Measurements from ENCODE around the gene SLC25A26.

Gene SLC25A26

GRCh38 chr3:66398228-66399025 lies 177.6 kb downstream of the SLC25A26 start:
- peak in 1 of 2 donors; percentile 16 for DNase-seq (ENCODE audit: low read depth in 2 of 2)
- TF ChIP-seq, protein P1, sequence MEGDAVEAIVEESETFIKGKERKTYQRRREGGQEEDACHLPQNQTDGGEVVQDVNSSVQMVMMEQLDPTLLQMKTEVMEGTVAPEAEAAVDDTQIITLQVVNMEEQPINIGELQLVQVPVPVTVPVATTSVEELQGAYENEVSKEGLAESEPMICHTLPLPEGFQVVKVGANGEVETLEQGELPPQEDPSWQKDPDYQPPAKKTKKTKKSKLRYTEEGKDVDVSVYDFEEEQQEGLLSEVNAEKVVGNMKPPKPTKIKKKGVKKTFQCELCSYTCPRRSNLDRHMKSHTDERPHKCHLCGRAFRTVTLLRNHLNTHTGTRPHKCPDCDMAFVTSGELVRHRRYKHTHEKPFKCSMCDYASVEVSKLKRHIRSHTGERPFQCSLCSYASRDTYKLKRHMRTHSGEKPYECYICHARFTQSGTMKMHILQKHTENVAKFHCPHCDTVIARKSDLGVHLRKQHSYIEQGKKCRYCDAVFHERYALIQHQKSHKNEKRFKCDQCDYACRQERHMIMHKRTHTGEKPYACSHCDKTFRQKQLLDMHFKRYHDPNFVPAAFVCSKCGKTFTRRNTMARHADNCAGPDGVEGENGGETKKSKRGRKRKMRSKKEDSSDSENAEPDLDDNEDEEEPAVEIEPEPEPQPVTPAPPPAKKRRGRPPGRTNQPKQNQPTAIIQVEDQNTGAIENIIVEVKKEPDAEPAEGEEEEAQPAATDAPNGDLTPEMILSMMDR (IDR thresholded peaks at IDR 0.05; ENCODE audit: low read depth, low read length), result no peak
- H3K4me3 ChIP-seq (replicated peaks in 1 of 2; ENCODE audit: low read depth in 2 of 2, low read length in 2 of 2), result no peak overlapping the region

- TF ChIP-seq, protein P1 (IDR thresholded peaks at IDR 0.05; ENCODE audit: low read depth, low read length), result no peak
- DNase-seq (ENCODE audit: low read depth in 2 of 2), result no peak
- no peak overlapping the region for H3K4me3 ChIP-seq (replicated peaks in 1 of 2; ENCODE audit: low read depth in 2 of 2, low read length in 2 of 2)
Measured at GRCh38 chr3:66399529-66400232, 178.9 kb downstream of the SLC25A26 start.

GRCh38 chr3:66400411-66401156 lies 179.8 kb downstream of the SLC25A26 start:
- no peak overlapping the region for H3K4me3 ChIP-seq (replicated peaks in 1 of 2; ENCODE audit: low read depth in 2 of 2, low read length in 2 of 2)
- TF ChIP-seq, protein P1 (IDR thresholded peaks at IDR 0.05; ENCODE audit: low read depth, low read length), result no peak
- no peak for DNase-seq (ENCODE audit: low read depth in 2 of 2)

DNA sequence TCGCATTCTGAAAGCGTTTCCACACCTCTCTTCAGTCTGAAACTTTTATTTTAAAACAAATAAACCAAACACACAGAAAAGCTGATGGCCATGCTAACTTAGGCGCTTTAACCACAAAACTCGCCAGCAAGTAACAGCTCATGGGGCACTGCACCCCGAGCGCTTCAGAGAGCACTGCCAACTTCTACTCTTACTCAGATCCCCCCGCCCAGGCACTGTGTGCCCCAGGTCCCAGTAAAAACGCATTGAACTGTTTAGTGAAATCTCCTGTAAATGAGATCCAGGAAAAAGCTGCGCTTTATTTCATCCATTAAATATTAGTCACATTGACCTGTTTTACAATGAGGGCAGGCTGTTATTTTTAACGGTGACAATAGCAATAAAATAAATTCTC lies 180.4 kb downstream of the SLC25A26 start:
- no peak overlapping the region for H3K4me3 ChIP-seq (replicated peaks in 1 of 2; ENCODE audit: low read depth in 2 of 2, low read length in 2 of 2)

DNA sequence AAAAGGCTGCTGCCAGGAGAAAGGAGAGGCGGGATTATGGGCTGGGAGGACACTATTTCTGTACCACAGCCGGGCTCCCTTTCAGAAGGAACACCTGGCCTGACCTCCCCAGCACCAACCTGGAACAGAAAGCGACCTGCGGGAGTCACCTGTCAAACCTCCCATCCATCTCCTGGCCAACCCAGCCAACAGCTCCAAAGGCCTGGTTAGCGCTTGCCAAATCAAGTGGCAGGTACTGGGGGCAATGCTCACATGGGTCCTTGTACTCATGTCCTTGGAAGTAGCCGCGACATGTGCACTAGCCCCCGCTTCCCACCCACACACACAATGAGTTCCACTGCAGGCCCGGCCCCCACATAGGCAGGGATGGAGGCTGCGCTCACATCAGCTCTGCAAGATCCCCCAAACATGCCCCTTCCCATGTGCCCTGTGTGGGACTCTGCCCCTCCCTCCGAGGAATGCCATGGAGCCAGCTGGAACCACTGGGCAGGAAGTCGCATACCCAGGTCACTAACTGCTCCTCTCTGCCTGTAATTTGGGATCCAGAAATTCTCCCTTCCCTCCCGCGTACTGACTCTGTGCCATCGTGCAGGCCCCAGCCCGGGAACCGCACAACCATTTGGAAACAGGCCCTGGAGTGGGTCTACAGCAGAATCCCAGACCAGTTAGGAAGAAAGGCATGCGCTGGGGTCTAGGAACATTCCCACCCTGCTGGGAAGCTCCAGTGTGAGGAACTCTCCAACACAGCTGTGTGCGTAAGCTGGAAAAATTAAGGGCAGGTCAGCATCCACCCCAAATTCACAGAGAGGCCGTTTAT lies 181.1 kb downstream of the SLC25A26 start:
- DNase-seq (ENCODE audit: low read depth in 2 of 2), result no peak
- no peak overlapping the region for H3K4me3 ChIP-seq (replicated peaks in 1 of 2; ENCODE audit: low read depth in 2 of 2, low read length in 2 of 2)
- TF ChIP-seq, protein P1 (IDR thresholded peaks at IDR 0.05; ENCODE audit: low read depth, low read length), result no peak

More for the DNA sequence above, 180.4 kb downstream of the SLC25A26 start:
- TF ChIP-seq, protein P1 (IDR thresholded peaks at IDR 0.05; ENCODE audit: low read depth, low read length), result no peak
- DNase-seq (ENCODE audit: low read depth in 2 of 2), result no peak
